GM18498 (cell line): Measurements from ENCODE around the gene OR3A3.
"Not testable (repeated sequence)": the region's sequence is repeated elsewhere in the genome, so short reads cannot be mapped to it uniquely, and the experiment has no call there.

ENCODE experiments used
- ATAC-seq: cut with Tn5 transposase; IDR thresholded peaks from one replicate; pipeline ENCODE4 v1.9.1; 2021; ENCODE audit warnings: mild to moderate bottlenecking, moderate library complexity; ENCODE audit not compliant: unreplicated experiment

The OR3A3 gene

DNA sequence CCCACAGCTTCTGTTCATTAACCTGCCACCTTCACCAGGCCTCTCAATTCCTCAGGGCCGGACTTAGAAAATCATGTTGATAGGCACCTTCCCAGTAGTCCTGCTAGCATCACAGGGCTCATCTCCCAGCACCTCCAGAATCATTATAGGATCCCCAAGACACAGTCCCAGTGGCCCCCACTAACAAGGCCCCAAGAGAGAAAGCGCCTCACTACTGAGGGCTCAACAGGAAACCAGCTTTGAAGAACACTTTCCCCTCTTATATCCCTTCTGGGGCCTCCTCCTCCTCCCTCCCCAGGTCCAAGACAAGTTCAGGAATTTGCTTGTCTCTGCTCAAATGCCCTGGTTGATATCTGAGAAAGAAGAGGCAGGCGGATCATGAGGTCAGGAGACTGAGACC is at the start of gene OR3A3:
Gene OR3A3, plus strand, starts transcription at position 301 of the 400 bp plus-strand sequence.
- ATAC-seq, result no peak

DNA sequence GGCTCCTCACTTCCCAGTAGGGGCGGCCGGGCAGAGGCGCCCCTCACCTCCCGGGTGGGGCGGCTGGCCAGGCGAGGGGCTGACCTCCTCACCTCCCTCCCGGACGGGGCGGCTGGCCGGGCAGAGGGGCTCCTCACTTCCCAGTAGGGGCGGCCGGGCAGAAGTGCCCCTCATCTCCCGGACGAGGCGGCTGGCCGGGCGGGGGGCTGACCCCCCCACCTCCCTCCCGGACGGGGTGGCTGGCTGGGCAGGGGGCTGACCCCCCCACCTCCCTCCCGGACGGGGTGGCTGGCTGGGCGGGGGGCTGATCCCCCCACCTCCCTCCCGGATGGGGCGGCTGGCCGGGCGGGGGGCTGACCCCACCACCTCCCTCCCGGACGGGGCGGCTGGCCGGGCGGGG is 40.0 kb upstream of the OR3A3 start:
- ATAC-seq, result not testable (repeated sequence)

DNA sequence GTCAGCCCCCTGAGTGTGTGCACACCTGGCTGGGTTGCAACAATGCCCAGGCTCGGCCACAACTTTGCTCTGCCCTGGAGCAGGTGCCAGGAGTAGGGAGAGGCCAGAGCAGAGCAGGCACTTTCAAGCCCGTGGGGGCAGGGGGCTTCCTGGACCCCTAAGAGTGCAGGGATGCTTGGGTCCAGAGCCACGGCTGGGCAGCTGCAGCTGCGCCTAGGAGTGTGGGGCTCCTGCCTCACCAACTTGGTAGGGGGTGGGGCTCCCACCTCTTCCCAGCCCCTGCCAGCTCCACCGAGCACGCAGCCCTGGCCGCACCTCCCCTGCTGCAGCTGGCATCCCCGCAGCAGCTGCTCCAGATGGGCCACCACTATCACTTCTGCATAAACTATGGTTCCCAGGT is 32.8 kb upstream of the OR3A3 start:
- no peak for ATAC-seq

DNA sequence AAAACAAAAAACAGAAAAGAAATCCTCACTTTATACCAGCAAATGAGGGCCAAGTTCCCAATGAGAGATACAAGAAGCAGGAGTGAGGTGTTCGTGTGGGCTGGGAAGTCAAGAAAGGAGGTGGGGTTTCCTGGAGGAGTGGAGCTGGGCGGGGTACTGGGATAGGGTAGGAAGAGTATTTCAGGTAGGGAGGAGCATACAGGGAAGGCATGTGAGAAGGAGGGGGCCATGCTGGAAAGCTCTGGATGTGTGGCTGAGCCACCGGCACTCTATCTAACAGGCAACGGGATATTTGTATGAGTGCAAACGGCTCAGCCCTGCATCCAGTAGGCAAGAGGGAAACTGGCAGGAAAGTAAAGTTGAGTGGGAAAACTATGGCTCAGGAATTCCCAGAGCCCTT is 29.2 kb upstream of the OR3A3 start:
- no peak for ATAC-seq

DNA sequence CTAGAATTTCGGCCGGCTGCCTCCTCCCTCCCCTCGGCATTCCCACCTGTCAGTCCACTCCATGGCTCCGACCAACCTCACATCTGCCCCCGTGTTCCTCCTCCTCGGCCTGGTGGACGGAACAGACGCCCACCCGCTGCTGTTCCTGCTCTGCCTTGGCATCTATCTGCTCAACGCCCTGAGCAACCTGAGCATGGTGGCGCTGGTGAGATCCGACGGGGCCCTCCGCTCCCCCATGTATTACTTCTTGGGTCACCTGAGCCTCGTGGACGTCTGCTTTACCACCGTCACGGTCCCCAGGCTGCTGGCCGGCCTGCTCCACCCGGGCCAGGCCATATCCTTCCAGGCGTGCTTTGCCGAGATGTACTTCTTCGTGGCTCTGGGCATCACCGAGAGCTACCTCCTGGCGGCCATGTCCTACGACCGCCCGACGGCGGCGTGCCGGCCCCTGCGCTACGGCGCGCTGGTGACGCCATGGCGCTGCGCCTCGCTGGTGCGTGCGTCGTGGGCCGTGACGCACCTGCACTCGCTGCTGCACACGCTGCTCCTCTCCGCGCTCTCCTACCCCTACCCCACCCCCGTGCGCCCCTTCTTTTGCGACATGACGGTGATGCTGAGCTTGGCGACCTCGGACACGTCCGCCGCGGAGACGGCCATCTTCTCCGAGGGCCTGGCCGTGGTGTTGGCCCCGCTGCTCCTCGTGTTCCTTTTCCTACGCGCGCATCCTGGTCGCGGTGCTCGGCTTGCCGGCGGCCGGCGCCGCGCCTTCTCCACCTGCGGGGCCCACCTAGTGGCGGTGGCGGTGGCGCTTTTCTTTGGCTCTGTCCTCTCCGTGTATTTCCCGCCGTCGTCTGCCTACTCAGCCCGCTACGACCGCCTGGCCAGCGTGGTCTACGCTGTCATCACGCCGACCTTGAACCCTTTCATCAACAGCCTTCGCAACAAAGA is 25.0 kb upstream of the OR3A3 start, which contains the start of gene OR3A2:
Gene OR3A2, minus strand, starts transcription at position 440 of the 948 bp plus-strand sequence.
- no peak for ATAC-seq

DNA sequence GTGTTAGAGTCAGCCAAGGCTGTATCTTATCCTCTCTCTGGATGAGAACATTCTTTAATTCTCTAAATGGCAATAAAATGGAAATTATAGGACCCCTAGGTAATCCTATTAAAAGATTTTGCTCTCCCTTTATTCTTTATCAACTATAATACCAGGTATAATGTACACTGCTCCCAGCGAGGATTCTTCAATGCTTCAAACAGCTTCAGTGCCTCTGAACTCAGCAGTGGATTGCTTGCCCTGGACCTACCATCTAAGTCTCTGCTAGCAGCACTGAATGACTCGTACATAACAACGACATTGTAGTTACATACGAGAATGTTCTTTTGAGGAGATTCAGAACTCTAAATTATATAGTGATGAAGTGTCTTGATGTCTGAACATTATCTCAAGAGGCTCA is 21.4 kb upstream of the OR3A3 start:
- ATAC-seq, result no peak

DNA sequence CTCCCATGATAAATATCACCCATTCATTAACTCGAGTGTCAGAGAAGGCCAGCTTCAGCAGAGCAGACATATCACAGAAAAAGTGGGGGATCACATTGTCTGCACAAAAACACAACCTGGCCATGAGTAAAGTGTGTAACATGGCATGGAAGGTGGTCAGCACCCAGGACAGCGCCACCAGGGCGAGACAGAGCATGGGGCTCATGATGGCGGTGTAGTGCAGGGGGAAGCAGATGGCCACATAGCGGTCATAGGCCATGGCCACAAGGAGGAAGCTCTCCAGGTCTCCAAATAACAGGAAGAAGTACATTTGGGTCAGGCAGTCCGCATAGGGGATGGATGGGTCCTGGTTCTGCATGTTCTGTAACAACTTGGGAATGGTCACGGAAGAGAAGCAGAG is 13.4 kb upstream of the OR3A3 start:
- ATAC-seq, result not testable (repeated sequence)

- ATAC-seq, result no peak
Observed at GRCh38 chr17:3398310-3398709, 12.9 kb upstream of the OR3A3 start, which contains the start of gene OR1E1. OR1E1 (minus strand) TSS chr17:3398410; CDS start chr17:3398410, 0 bp downstream.

DNA sequence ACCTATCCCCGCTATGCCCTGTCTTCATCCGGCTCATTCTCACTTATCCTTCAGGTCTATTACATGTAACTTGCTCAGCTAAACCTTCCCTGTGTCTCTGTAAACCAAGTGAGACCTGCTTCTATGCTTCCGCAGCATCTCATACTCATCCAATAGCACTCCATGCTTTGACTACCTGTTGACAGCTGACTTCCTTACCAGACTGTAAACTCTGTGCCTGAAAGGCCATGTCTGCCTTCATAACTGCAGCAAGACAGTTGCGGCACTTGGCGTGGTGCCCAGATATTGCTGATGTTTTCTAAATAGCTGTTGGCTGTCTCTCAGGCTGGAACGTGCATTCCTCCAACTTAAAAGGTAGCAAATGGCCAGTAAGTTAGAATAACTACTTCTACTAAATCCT is 11.1 kb upstream of the OR3A3 start:
- no peak for ATAC-seq

GRCh38 chr17:3401786-3402185 is 9.4 kb upstream of the OR3A3 start:
- ATAC-seq, result no peak

DNA sequence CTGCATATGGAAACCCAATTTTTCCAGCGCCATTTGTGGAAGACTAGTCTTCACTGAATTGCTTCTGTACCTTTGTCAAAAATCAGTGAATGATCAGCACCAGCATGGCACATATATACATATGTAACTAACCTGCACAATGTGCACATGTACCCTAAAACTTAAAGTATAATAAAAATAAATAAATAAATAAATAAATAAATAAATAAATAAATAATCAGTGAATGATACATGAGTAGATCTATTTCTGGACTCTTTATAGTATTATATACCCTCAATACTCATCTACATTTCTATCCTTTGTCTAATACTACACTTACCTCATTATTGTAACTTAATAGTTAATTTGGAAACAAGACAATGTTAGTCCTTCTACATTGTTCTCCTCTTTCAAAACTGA is 7.3 kb upstream of the OR3A3 start:
- ATAC-seq, result not testable (repeated sequence)

GRCh38 chr17:3412216-3412615 is 1.0 kb downstream of the OR3A3 start:
- ATAC-seq, result not testable (repeated sequence)

DNA sequence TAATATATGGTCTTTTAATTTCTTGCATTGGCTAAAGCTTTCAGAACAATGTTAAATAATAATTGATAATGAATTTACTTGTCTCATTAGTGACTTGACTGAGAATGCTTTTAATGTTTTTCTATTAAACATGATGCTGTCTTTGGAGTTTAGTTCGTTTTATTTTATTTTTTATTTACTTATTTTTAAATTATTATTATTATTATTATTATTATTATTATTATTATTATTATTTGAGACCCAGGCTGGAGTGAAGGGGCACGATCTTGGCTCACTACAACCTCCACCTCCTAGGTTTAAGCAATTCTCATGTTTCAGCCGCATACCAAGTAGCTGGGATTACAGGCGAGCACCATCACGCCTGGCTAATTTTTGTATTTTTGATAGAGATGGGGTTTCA is 4.4 kb downstream of the OR3A3 start:
- no peak for ATAC-seq

- ATAC-seq, result no peak
Observed at GRCh38 chr17:3418222-3418621, 7.1 kb downstream of the OR3A3 start.

DNA sequence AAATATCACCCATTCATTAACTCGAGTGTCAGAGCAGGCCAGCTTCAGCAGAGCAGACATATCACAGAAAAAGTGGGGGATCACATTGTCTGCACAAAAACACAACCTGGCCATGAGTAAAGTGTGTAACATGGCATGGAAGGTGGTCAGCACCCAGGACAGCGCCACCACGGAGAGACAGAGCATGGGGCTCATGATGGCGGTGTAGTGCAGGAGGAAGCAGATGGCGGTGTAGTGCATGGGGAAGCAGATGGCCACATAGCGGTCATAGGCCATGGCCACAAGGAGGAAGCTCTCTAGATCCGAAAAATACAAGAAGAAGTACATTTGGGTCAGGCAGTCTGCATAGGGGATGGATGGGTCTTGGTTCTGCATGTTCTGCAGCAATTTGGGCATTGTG is 22.0 kb downstream of the OR3A3 start:
- ATAC-seq, result not testable (repeated sequence)

- no peak for ATAC-seq
Observed at GRCh38 chr17:3433741-3434140, 22.6 kb downstream of the OR3A3 start, which contains the start of gene OR1E2. OR1E2 (minus strand) TSS chr17:3433841; CDS start chr17:3433841, 0 bp downstream.

DNA sequence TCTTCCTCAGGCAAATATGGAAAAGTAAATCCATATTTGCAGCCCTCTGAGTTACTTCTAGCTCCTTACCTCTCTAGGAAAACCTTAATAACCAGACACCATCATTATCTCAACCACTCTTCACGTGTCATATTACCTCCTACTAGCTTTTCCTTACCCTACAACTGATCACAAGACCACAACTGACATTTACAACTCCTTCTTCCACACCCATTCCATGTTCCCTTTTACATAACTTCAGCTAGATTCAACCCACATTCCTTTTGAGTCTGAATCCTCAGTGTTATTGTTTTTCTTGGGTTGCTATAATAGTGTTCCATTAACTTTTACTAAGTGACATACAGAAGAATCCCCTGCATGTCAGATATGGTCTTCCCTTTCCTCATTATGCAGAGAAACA is 27.2 kb downstream of the OR3A3 start:
- no peak for ATAC-seq

- ATAC-seq, result no peak
Observed at GRCh38 chr17:3440451-3440850, 29.3 kb downstream of the OR3A3 start.

DNA sequence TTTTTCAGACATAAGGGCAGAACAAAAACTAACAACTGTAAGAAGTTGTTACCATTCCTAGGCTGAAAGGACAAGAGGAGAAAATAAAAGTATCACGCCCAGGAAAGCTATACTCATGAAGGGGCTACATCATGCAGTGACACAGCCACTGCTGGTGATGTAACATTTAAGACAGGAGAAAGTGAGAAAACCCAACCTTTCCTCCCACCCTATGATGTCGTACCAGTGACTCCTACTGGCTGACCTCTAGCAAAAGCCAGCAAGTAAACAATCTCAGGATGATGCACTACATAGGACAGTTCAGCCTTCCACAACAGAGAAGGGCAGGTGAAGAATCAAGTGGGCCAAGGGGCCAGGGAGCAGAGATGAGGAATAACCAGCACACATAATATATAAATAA is 36.5 kb downstream of the OR3A3 start:
- no peak for ATAC-seq

- ATAC-seq, result no peak
Observed at GRCh38 chr17:3448059-3448665, 37.0 kb downstream of the OR3A3 start.

DNA sequence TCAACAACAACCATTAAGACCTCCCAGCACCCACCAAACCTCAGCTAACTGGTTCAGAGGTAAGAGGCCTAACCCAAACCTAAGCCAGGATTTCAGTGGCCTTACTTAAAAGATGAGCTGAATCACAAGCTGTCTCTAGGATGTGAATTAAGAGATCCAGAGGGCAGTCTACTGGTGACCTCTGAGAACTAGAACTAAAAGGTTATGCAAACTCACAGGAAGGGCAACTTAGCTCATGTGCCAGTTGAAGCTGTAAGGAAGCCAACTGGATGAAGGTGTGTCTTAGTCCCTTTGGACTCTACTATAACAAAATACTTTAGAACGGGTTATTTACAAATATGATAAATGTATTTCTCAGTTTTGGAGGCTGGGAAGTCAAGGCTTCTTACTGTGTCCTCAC is 55.2 kb downstream of the OR3A3 start:
- ATAC-seq, result not testable (repeated sequence)

DNA sequence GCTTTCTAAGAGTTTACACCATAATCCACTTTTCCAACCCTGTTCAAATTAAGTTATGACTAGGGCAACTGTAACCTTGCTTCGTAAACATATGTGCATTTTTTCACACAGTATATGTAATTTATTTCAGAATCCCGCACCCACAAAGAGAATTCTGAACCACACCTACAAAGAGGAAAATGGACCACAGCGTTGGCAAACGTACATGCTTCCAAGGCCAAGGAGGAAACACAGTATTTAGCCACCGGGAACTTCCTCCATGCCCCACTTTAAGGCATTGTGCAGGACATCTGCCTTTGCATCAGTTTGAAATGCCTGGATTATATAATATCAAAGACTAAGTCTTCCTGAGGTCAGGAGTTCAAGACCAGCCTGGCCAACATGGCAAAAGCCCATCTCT is 58.4 kb downstream of the OR3A3 start:
- ATAC-seq, result no peak
